Measurements from ENCODE around the gene NCR3LG1.

NCR3LG1 gene

GRCh38 chr11:17369094-17369493 lies 17.5 kb downstream of the NCR3LG1 start:
- FAIRE-seq (no peak), DNase-seq (ENCODE audit: extremely low spot score, insufficient read length, low read depth) (no peak)

- DNase-seq (ENCODE audit: extremely low spot score, insufficient read length, low read depth) = no peak
- no peak for FAIRE-seq
These were observed 18.2 kb downstream of the NCR3LG1 start for GRCh38 chr11:17369684-17370243.

GRCh38 chr11:17371614-17372013 lies 20.0 kb downstream of the NCR3LG1 start:
- DNase-seq (ENCODE audit: extremely low spot score, insufficient read length, low read depth) (no peak), FAIRE-seq (no peak)

GRCh38 chr11:17375547-17375946 lies 23.9 kb downstream of the NCR3LG1 start:
- DNase-seq (ENCODE audit: extremely low spot score, insufficient read length, low read depth) (no peak), FAIRE-seq (no peak)

GRCh38 chr11:17376493-17376892 lies 24.9 kb downstream of the NCR3LG1 start:
- FAIRE-seq (no peak), DNase-seq (ENCODE audit: extremely low spot score, insufficient read length, low read depth) (no peak)

DNA sequence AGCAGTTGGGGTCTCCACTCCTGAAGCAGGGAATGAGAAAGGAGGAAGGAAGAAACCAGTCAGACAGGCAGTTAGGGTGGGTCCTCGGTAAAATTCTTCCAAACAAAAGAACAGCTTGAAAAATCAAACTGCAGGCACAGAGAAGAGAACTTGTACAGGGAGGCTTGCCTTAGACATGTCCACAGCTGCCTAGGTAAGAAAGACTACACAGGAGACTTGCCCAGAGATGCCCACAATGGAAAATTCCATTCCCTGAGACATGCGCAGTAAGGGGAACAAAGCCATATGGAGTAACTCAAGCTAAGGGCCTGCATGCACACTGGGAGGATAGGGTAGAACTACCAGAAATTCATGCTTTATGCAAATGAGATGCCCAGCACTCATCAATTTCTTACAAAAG lies 27.1 kb downstream of the NCR3LG1 start:
- FAIRE-seq (no peak), DNase-seq (ENCODE audit: extremely low spot score, insufficient read length, low read depth) (no peak)

- no peak for DNase-seq (ENCODE audit: extremely low spot score, insufficient read length, low read depth)
- FAIRE-seq = no peak
These were observed 28.0 kb downstream of the NCR3LG1 start for GRCh38 chr11:17379383-17380180.

GRCh38 chr11:17381156-17381555 lies 29.6 kb downstream of the NCR3LG1 start:
- FAIRE-seq = no peak
- no peak for DNase-seq (ENCODE audit: extremely low spot score, insufficient read length, low read depth)

GRCh38 chr11:17382046-17382728 lies 30.6 kb downstream of the NCR3LG1 start:
- no peak for DNase-seq (ENCODE audit: extremely low spot score, insufficient read length, low read depth)
- no peak for FAIRE-seq

GRCh38 chr11:17383461-17383860 lies 31.9 kb downstream of the NCR3LG1 start:
- FAIRE-seq (no peak), DNase-seq (ENCODE audit: extremely low spot score, insufficient read length, low read depth) (no peak)

DNA sequence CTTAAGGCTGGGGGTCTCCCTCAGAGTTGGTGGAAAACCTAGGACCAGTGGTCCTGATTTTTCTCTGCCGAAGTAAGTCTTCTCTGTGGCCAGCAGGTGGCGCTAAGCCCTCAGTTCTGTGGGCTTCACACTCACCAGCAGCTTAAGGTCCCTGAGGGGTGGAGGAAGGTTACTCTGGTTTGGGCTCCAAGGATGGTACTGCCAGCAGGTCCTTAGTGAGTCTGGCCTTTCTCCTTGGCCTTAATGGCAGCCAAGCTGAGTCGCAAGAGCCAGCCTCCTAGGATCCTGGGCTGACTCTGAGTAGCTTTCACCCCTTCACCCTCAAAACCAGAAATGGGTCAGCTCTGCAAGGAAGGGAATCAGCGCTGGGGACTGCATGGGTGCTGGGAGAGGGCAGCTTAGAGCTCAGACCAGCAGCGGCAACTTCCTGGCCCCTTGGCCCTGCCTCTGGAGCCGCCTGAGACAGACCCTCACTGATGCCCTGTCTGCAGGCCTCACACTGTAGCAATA lies 32.5 kb downstream of the NCR3LG1 start:
- FAIRE-seq (peak; percentile 61), DNase-seq (ENCODE audit: extremely low spot score, insufficient read length, low read depth) (peak; percentile 30)

GRCh38 chr11:17385492-17385891 lies 33.9 kb downstream of the NCR3LG1 start:
- DNase-seq (ENCODE audit: extremely low spot score, insufficient read length, low read depth) (no peak), FAIRE-seq (no peak)

DNA sequence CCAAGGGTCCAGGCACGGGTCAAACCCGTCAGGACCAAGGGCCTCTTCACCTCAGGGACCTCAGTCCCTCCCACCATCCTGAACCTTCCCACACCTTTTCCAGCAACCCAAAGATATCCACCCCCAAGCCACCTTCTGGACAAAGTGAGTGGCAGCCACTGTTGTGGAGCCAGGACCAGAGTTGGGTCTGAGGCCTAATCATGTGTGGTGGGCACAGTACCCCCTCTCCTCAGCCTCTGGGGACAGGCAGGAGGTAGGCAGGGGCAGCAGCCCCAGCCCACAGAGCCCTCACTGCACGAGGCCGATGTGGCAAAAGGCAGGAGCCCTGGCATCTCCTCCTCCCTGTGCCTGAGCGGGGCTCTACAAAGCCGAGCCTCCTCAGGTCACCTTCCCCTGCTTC lies 34.3 kb downstream of the NCR3LG1 start:
- no peak for DNase-seq (ENCODE audit: extremely low spot score, insufficient read length, low read depth)
- no peak for FAIRE-seq

GRCh38 chr11:17386331-17387084 lies 34.9 kb downstream of the NCR3LG1 start:
- peak; percentile 59 for FAIRE-seq
- no peak for DNase-seq (ENCODE audit: extremely low spot score, insufficient read length, low read depth)

GRCh38 chr11:17387254-17387653 lies 35.7 kb downstream of the NCR3LG1 start:
- FAIRE-seq (no peak), DNase-seq (ENCODE audit: extremely low spot score, insufficient read length, low read depth) (no peak)

- FAIRE-seq (no peak), DNase-seq (ENCODE audit: extremely low spot score, insufficient read length, low read depth) (no peak)
These were observed 36.2 kb downstream of the NCR3LG1 start for GRCh38 chr11:17387811-17388210.

DNA sequence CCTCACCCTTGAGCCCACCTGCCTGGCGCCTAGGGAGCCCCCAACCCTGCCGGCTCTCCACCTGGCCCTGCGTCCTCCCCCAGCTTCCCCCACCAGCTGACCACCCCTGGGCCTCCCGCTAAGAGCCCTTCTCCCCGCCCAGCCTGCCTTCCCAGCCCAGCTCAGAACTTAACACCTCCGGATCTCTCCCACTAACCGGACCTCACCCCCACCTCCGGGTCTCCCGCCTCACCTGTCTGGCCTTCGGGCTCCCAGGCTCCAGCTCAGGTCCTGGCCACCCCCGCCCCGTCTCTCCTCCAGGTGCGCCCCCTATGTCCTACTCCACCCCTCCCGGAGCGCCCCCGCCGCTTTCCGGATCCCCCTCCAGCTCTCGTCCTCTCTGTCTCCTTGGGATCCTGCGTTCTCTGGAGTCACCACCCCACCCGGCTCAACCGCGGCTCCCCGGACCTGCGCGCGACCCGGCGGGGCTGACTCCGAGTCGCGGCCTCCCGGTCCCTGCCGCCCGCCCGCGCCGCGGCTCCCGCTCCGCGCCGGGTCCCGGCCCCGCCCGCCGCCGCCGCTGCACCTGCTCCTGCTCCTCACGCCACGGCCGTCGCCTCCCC lies 37.1 kb downstream of the NCR3LG1 start, which contains the start of gene KCNJ11:
Gene KCNJ11, minus strand, starts transcription at position 51 of the 602 bp plus-strand sequence. CDS start 568 bp downstream, outside the sequence.
- FAIRE-seq (no peak), DNase-seq (ENCODE audit: extremely low spot score, insufficient read length, low read depth) (no peak)

GRCh38 chr11:17389211-17389956 lies 37.8 kb downstream of the NCR3LG1 start:
- FAIRE-seq (no peak), DNase-seq (ENCODE audit: extremely low spot score, insufficient read length, low read depth) (peak; percentile 66)

Data from GM18507 (cell line).